Mesendoderm (in vitro differentiated cells): ENCODE data around the gene PODXL.

ENCODE experiments used
- DNase-seq: peaks from one replicate; pipeline ENCODE4 v3.0.0; 2013
- H2AK5ac ChIP-seq: 2 replicates; pipeline ENCODE4 v1.6.1; 2013; ENCODE audit warnings: low read length, inconsistent platforms
- H2BK120ac ChIP-seq: 2 replicates; pipeline ENCODE4 v1.6.1; 2013; ENCODE audit warnings: low read depth, mild to moderate bottlenecking, low read length, moderate library complexity, mixed read lengths
- H2BK15ac ChIP-seq: replicated peaks from 2 replicates; pipeline ENCODE4 v1.6.1; 2013; ENCODE audit warnings: low read depth, mild to moderate bottlenecking, moderate library complexity
- H2BK5ac ChIP-seq: 2 replicates; pipeline ENCODE4 v1.6.1; 2013; ENCODE audit warnings: low read length, inconsistent platforms
- H3K18ac ChIP-seq: 2 replicates; pipeline ENCODE4 v1.6.1; 2013; ENCODE audit warnings: mild to moderate bottlenecking, low read length, mixed read lengths
- H3K23ac ChIP-seq: one replicate; pipeline ENCODE4 v1.6.1; 2013; ENCODE audit warnings: low read length
- H3K27ac ChIP-seq: 2 replicates; pipeline ENCODE4 v1.5.1; 2013; ENCODE audit warnings: low read depth, mild to moderate bottlenecking, inconsistent platforms, low read length, moderate library complexity
- H3K27me3 ChIP-seq: 2 replicates; pipeline ENCODE4 v1.6.1; 2013; ENCODE audit warnings: low read length, control low read depth, mild to moderate bottlenecking, inconsistent platforms; ENCODE audit not compliant: insufficient read depth, poor library complexity
- H3K36me3 ChIP-seq: 2 replicates; pipeline ENCODE4 v1.6.1; 2013; ENCODE audit warnings: low read length, inconsistent platforms; ENCODE audit not compliant: control insufficient read depth, insufficient read depth
- H3K4ac ChIP-seq: one replicate; pipeline ENCODE4 v1.6.1; 2013; ENCODE audit warnings: low read depth, mild to moderate bottlenecking, low read length, moderate library complexity
- H3K4me1 ChIP-seq: 2 replicates; pipeline ENCODE4 v1.6.1; 2013; ENCODE audit warnings: low read depth, low read length, inconsistent platforms; ENCODE audit not compliant: control insufficient read depth
- H3K4me2 ChIP-seq: 2 replicates; pipeline ENCODE4 v1.6.1; 2013; ENCODE audit warnings: low read length
- H3K4me3 ChIP-seq: 2 replicates; pipeline ENCODE4 v1.5.1; 2013; ENCODE audit warnings: mild to moderate bottlenecking, low read length
- H3K56ac ChIP-seq: one replicate; pipeline ENCODE4 v1.6.1; 2013; ENCODE audit warnings: low read length
- H3K79me1 ChIP-seq: 2 replicates; pipeline ENCODE4 v1.6.1; 2013; ENCODE audit warnings: low read length, inconsistent platforms
- H3K79me2 ChIP-seq: 2 replicates; pipeline ENCODE4 v1.6.1; 2013; ENCODE audit warnings: mild to moderate bottlenecking, low read length; ENCODE audit not compliant: control insufficient read depth, insufficient read depth
- H3K9ac ChIP-seq: 2 replicates; pipeline ENCODE4 v1.6.1; 2013; ENCODE audit warnings: low read length, inconsistent platforms
- H4K5ac ChIP-seq: one replicate; pipeline ENCODE4 v1.6.1; 2013; ENCODE audit warnings: low read length
- H4K8ac ChIP-seq: one replicate; pipeline ENCODE4 v1.6.1; 2013; ENCODE audit warnings: low read depth, mild to moderate bottlenecking, control low read depth, low read length, moderate library complexity
- WGBS: extraction: QIAGEN DNeasy Blood & Tissue Kit; methylation state at CpG from one replicate; pipeline ENCODE4 v1.1.7; 2013; ENCODE audit warnings: low lambda C conversion rate, missing lambda C conversion rate; ENCODE audit not compliant: insufficient coverage; ENCODE audit errors: extremely low coverage; 5-methylcytosine and 5-hydroxymethylcytosine counted together

The PODXL gene

DNA sequence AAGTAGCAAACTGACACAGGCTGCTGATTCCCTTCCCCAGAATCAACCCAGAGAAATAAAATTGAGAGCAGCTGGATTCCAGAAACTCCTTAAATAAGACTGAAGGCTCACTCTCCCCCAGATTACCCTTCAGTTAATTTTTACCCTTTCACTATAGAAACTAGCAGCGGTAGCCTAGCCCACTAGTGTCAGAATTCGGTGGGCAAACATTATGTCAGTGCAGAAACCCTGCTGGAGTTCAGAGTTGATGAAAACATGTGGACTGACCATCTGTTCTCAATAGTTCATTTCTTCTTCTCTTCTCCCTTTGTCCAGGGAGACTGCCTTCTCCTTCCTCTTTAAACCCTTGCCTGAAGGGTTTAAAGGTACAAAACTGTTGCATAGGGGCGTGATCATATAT, 100.1 kb downstream of the PODXL start:
- Histone ChIP-seq H3K56ac (no peak overlapping the region), H3K4me1 (no peaks in the 10 kb centered on the region), H2BK120ac (no peak overlapping the region), H3K23ac (no peak overlapping the region), H3K18ac (no peak overlapping the region), H3K27ac (no peak overlapping the region), H3K4me3 (no peak overlapping the region), H3K4ac (no peak overlapping the region), H3K79me1 (no peaks in the 10 kb centered on the region), H3K27me3 (no peaks in the 10 kb centered on the region), H2AK5ac (no peak overlapping the region), H2BK15ac (no peak overlapping the region), H4K8ac (no peak overlapping the region), H3K4me2 (no peak overlapping the region), H3K9ac (no peak overlapping the region), H4K5ac (no peak overlapping the region), H3K36me3 (no peaks in the 10 kb centered on the region), H3K79me2 (no peaks in the 10 kb centered on the region), H2BK5ac (no peak overlapping the region)
- WGBS: no CpG with 5 or more reads among the region's 3 CpGs
- DNase-seq: no peak

DNA sequence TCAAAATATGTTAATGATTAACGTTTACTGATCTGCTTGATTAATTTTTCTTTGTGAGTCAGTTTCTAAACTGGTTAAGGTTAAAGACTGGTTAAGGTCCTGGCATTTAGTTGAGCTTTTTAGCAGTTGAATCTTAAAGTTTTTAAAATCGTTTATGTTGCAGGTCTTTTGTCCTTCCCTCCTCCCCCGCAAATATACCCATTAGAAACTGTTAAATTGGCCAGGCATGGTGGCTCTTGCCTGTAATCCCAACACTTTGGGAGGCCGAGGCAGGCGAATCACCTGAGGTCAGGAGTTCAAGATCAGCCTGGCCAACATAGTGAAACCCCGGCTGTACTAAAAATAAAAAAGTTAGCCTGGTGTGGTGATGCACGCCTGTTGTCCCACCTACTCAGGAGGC, 100.9 kb downstream of the PODXL start:
- Histone ChIP-seq H3K56ac (no peak overlapping the region), H2AK5ac (no peak overlapping the region), H3K4me1 (no peaks in the 10 kb centered on the region), H3K36me3 (no peaks in the 10 kb centered on the region), H3K4me2 (no peak overlapping the region), H3K27me3 (no peaks in the 10 kb centered on the region), H3K27ac (no peak overlapping the region), H4K5ac (no peak overlapping the region), H3K4me3 (no peak overlapping the region), H2BK15ac (no peak overlapping the region), H3K9ac (no peak overlapping the region), H3K23ac (no peak overlapping the region), H2BK120ac (no peak overlapping the region), H2BK5ac (no peak overlapping the region), H3K18ac (no peak overlapping the region), H4K8ac (no peak overlapping the region), H3K4ac (no peak overlapping the region), H3K79me1 (no peaks in the 10 kb centered on the region), H3K79me2 (no peaks in the 10 kb centered on the region)
- no CpG with 5 or more reads among the region's 7 CpGs for WGBS
- no peak for DNase-seq

DNA sequence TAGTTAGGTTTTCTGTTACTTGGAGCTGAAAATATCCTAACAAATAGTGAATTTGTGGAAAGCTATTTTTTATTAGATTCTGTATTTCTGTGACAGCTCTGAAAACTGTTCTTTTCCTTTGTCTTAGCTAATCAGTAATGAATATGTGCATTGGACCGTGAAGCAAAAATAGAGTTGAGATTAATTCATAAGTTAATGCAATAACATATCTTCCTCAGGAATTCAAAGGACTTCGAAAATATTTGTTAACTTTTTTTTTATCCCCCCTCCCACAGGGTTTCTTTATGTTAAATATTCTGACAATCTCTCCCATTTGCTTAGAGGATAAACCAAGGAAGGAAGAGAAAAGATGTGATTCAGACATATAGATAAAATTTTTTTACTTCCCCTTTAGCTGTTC, 101.4 kb downstream of the PODXL start:
- no peak overlapping the region for H2BK15ac ChIP-seq
- no peak overlapping the region for H3K4ac ChIP-seq
- no peak overlapping the region for H3K23ac ChIP-seq
- H3K56ac ChIP-seq: no peak overlapping the region
- H3K4me2 ChIP-seq: no peak overlapping the region
- H3K27me3 ChIP-seq: no peaks in the 10 kb centered on the region
- no peak overlapping the region for H4K8ac ChIP-seq
- no peak overlapping the region for H2BK120ac ChIP-seq
- H3K79me2 ChIP-seq: no peaks in the 10 kb centered on the region
- H3K4me3 ChIP-seq: no peak overlapping the region
- no peak overlapping the region for H3K9ac ChIP-seq
- no peak overlapping the region for H2BK5ac ChIP-seq
- no peaks in the 10 kb centered on the region for H3K4me1 ChIP-seq
- no peak for DNase-seq
- H3K27ac ChIP-seq: no peak overlapping the region
- WGBS: no CpG with 5 or more reads among the region's 2 CpGs
- no peak overlapping the region for H4K5ac ChIP-seq
- no peaks in the 10 kb centered on the region for H3K79me1 ChIP-seq
- H2AK5ac ChIP-seq: no peak overlapping the region
- H3K36me3 ChIP-seq: no peaks in the 10 kb centered on the region
- no peak overlapping the region for H3K18ac ChIP-seq

DNA sequence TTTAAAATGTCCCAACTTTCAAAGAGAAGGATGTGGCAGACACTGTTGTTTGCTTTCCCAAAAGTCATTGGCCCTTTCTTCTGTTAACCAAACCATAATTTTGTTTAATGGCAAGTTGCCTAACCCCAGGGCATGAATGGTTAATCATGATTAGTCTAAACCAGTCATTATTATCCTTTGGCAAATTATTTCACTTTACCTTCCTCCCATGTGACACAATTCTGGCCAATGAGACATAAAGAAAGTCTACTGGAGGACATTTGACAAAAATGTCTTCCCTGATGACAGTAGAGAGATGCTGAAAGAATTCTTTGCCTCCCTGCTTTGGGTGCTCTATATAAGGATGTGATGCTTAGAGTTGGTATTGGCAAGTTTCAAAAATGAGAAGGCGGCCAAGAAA, 101.9 kb downstream of the PODXL start:
- Histone ChIP-seq H3K36me3 (no peaks in the 10 kb centered on the region), H4K5ac (no peak overlapping the region), H3K56ac (no peak overlapping the region), H2AK5ac (no peak overlapping the region), H3K4me2 (no peak overlapping the region), H3K4ac (no peak overlapping the region), H2BK120ac (no peak overlapping the region), H3K9ac (no peak overlapping the region), H4K8ac (no peak overlapping the region), H3K27me3 (no peaks in the 10 kb centered on the region), H2BK5ac (no peak overlapping the region), H3K79me1 (no peaks in the 10 kb centered on the region), H3K23ac (no peak overlapping the region), H2BK15ac (no peak overlapping the region), H3K27ac (no peak overlapping the region), H3K79me2 (no peaks in the 10 kb centered on the region), H3K18ac (no peak overlapping the region), H3K4me1 (no peaks in the 10 kb centered on the region), H3K4me3 (no peak overlapping the region)
- DNase-seq: no peak
- no CpG with 5 or more reads among the region's 1 CpG for WGBS
